SU-DHL-6 (cell line): ENCODE data around the gene SLC5A5.

Source experiments
- H2AFZ ChIP-seq: fragments of 200-600 bp; sonication (generic); 2 replicates; pipeline ENCODE4 v1.6.1; 2014; ENCODE audit warnings: low read depth, mild to moderate bottlenecking, moderate library complexity, mixed read lengths, antibody characterized with exemption, low read length; ENCODE audit not compliant: severe bottlenecking
- H3F3A ChIP-seq: fragments of 200-600 bp; shearing (Covaris generic); 2 replicates; pipeline ENCODE4 v1.6.0; 2016; ENCODE audit warnings: antibody characterized with exemption, mild to moderate bottlenecking; ENCODE audit not compliant: insufficient read depth
- H3K27ac ChIP-seq: fragments of 200-600 bp; sonication (generic); 2 replicates; pipeline ENCODE4 v1.5.1; 2016; ENCODE audit warnings: low read depth, mild to moderate bottlenecking, low read length, moderate library complexity, mixed read lengths
- H3K27me3 ChIP-seq: fragments of 200-600 bp; sonication (generic), shearing (Covaris generic); 2 replicates; pipeline ENCODE4 v1.6.0; 2014; ENCODE audit warnings: mild to moderate bottlenecking, low read length
- H3K36me3 ChIP-seq: fragments of 200-600 bp; sonication (generic); 2 replicates; pipeline ENCODE4 v1.6.1; 2014; ENCODE audit warnings: mild to moderate bottlenecking, low read length, mixed read lengths
- H3K4me2 ChIP-seq: fragments of 300-600, 200-600 bp; shearing (Covaris generic), sonication (generic); 2 replicates; pipeline ENCODE4 v1.6.0; 2014; ENCODE audit warnings: low read length, low read depth, mild to moderate bottlenecking; ENCODE audit not compliant: poor library complexity, severe bottlenecking
- H3K4me3 ChIP-seq: fragments of 200-600 bp; sonication (generic); 2 replicates; pipeline ENCODE4 v1.5.1; 2014; ENCODE audit warnings: antibody characterized with exemption, low read length, mild to moderate bottlenecking, mixed read lengths; ENCODE audit not compliant: insufficient read depth, poor library complexity, severe bottlenecking
- H3K79me2 ChIP-seq: fragments of 200-600 bp; sonication (generic); 2 replicates; pipeline ENCODE4 v1.6.1; 2014; ENCODE audit warnings: mild to moderate bottlenecking, low read length, moderate library complexity; ENCODE audit not compliant: insufficient read depth
- H3K9ac ChIP-seq: fragments of 200-600 bp; sonication (generic); 2 replicates; pipeline ENCODE4 v1.7.0; 2014; ENCODE audit warnings: mild to moderate bottlenecking, low read length
- H3K9me2 ChIP-seq: fragments of 200-600 bp; sonication (generic); replicated peaks from 2 replicates; pipeline ENCODE4 v1.6.1; 2014; ENCODE audit warnings: low read length; ENCODE audit not compliant: insufficient read depth
- H3K9me3 ChIP-seq: fragments of 200-600 bp; sonication (generic); 2 replicates; pipeline ENCODE4 v1.6.1; 2014; ENCODE audit warnings: low read length, mixed read lengths; ENCODE audit not compliant: insufficient read depth
- H4K20me1 ChIP-seq: fragments of 200-600 bp; sonication (generic); 2 replicates; pipeline ENCODE4 v1.6.1; 2014; ENCODE audit warnings: low read depth, mild to moderate bottlenecking, antibody characterized with exemption, low read length, moderate library complexity, mixed read lengths
- EZH2phosphoT487 ChIP-seq: fragments of 200-600 bp; sonication (generic), shearing (Covaris generic); conservative IDR thresholded peaks from 2 replicates; pipeline ENCODE4 v1.6.1; 2018; ENCODE audit warnings: mild to moderate bottlenecking, antibody characterized with exemption, low read length, moderate library complexity, mixed read lengths
- TF ChIP-seq, protein P1 (sequence below): fragments of 200-600 bp; sonication (generic); IDR thresholded peaks from one replicate; pipeline ENCODE4 v1.5.1; 2017; ENCODE audit warnings: antibody characterized with exemption, mild to moderate bottlenecking, low read length, moderate library complexity; ENCODE audit not compliant: insufficient read depth, poor library complexity, severe bottlenecking

SLC5A5 gene

DNA sequence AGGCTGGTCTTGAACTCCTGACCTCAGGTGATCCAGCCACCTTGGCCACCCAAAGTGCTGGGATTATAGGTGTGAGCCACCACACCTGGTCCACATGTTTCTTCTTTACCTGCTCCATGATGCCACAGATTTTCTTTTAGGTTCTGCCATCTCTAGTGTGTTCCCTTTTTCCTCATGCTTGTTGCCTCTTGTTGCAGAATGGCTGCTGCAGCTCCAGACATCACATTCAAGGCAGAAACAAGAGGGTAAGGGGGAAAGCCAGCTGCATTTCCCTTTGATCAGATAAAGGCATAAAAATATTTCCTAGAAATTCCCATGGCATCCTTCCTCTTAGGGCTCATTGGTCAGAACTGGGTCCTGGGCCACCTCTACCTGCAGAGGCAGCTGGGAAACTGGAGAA lies 48.8 kb downstream of the SLC5A5 start:
- TF ChIP-seq, protein P1, sequence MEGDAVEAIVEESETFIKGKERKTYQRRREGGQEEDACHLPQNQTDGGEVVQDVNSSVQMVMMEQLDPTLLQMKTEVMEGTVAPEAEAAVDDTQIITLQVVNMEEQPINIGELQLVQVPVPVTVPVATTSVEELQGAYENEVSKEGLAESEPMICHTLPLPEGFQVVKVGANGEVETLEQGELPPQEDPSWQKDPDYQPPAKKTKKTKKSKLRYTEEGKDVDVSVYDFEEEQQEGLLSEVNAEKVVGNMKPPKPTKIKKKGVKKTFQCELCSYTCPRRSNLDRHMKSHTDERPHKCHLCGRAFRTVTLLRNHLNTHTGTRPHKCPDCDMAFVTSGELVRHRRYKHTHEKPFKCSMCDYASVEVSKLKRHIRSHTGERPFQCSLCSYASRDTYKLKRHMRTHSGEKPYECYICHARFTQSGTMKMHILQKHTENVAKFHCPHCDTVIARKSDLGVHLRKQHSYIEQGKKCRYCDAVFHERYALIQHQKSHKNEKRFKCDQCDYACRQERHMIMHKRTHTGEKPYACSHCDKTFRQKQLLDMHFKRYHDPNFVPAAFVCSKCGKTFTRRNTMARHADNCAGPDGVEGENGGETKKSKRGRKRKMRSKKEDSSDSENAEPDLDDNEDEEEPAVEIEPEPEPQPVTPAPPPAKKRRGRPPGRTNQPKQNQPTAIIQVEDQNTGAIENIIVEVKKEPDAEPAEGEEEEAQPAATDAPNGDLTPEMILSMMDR, result no peak
- no peak for TF ChIP-seq EZH2phosphoT487
- Histone ChIP-seq H3K27me3 (no peaks in the 10 kb centered on the region), H4K20me1 (no peaks in the 10 kb centered on the region), H3F3A (no peaks in the 10 kb centered on the region), H3K4me3 (no peak overlapping the region), H3K9me2 (no peaks in the 10 kb centered on the region), H2AFZ (no peak overlapping the region), H3K9me3 (no peaks in the 10 kb centered on the region), H3K9ac (no peak overlapping the region), H3K4me2 (no peak overlapping the region), H3K36me3 (no peaks in the 10 kb centered on the region), H3K79me2 (no peaks in the 10 kb centered on the region), H3K27ac (no peak overlapping the region)

DNA sequence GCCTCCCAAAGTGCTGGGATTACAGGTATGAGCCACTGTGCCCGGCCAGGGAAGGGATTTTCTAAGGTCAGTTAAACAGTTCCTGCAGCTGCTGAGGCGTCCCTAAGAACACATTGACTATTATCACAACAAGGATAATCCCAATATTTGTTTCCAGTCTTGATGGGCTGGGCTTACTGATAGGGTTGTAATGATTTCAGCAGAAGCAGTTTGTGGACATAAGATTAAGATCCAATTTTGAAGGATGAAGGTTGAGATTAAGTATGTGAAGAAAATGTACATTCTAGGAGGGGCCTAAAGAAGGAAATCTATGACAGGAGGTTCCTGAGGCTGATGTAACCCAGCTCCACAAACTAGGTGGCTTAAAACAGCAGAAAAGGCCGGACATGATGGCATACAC lies 50.4 kb downstream of the SLC5A5 start:
- Histone ChIP-seq H3K9ac (no peak overlapping the region), H3K36me3 (no peaks in the 10 kb centered on the region), H3K4me2 (no peak overlapping the region), H3K27me3 (no peaks in the 10 kb centered on the region), H3K27ac (no peak overlapping the region), H3K9me3 (no peaks in the 10 kb centered on the region), H3K79me2 (no peaks in the 10 kb centered on the region), H3F3A (no peaks in the 10 kb centered on the region), H3K9me2 (no peaks in the 10 kb centered on the region), H4K20me1 (no peaks in the 10 kb centered on the region), H2AFZ (no peak overlapping the region), H3K4me3 (no peak overlapping the region)
- TF ChIP-seq EZH2phosphoT487, result no peak
- TF ChIP-seq, protein P1, result no peak

DNA sequence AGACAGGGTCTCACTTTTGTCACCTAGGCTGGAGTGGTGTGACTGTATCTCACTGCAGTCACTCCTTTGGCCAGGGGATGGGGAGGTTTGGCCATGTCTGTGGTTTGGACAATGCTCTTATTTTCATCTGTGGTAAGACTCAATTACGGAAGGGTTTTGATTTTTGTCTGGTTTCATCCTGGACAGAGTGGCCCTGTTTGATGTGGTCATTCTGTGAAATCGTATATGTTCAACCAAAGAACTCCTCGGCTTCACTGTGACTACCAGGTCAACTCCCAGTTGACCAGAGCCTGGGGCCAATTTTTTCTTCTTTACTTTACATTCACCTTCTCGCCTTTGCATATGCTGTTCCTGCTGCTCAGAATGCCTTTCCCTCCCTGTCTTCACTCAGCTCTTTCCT lies 54.3 kb downstream of the SLC5A5 start:
- no peaks in the 10 kb centered on the region for H3K27me3 ChIP-seq
- no peaks in the 10 kb centered on the region for H3K79me2 ChIP-seq
- no peaks in the 10 kb centered on the region for H3K9me3 ChIP-seq
- H3K4me2 ChIP-seq, result no peak overlapping the region
- no peak overlapping the region for H3K4me3 ChIP-seq
- no peaks in the 10 kb centered on the region for H3F3A ChIP-seq
- H4K20me1 ChIP-seq, result no peaks in the 10 kb centered on the region
- H3K27ac ChIP-seq, result no peak overlapping the region
- no peaks in the 10 kb centered on the region for H3K36me3 ChIP-seq
- H3K9ac ChIP-seq, result no peak overlapping the region
- no peaks in the 10 kb centered on the region for H3K9me2 ChIP-seq
- TF ChIP-seq, protein P1, result no peak
- TF ChIP-seq EZH2phosphoT487, result no peak
- no peak overlapping the region for H2AFZ ChIP-seq
